Measurements from ENCODE around the gene GABRE. TPM values are rescaled to one million over a fixed set of nuclear protein-coding genes. Genes with fewer than 3 reads are reported as not detected.

Gene GABRE, protein sequence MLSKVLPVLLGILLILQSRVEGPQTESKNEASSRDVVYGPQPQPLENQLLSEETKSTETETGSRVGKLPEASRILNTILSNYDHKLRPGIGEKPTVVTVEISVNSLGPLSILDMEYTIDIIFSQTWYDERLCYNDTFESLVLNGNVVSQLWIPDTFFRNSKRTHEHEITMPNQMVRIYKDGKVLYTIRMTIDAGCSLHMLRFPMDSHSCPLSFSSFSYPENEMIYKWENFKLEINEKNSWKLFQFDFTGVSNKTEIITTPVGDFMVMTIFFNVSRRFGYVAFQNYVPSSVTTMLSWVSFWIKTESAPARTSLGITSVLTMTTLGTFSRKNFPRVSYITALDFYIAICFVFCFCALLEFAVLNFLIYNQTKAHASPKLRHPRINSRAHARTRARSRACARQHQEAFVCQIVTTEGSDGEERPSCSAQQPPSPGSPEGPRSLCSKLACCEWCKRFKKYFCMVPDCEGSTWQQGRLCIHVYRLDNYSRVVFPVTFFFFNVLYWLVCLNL
- total RNA-seq = 10 to 100 TPM in 3 of 6 donors, 1 to 10 TPM in 3; 4.2 to 15.1 (median 10.8) TPM
- polyA plus RNA-seq = 10 to 100 TPM; 29.2 to 51.4 TPM

DNA sequence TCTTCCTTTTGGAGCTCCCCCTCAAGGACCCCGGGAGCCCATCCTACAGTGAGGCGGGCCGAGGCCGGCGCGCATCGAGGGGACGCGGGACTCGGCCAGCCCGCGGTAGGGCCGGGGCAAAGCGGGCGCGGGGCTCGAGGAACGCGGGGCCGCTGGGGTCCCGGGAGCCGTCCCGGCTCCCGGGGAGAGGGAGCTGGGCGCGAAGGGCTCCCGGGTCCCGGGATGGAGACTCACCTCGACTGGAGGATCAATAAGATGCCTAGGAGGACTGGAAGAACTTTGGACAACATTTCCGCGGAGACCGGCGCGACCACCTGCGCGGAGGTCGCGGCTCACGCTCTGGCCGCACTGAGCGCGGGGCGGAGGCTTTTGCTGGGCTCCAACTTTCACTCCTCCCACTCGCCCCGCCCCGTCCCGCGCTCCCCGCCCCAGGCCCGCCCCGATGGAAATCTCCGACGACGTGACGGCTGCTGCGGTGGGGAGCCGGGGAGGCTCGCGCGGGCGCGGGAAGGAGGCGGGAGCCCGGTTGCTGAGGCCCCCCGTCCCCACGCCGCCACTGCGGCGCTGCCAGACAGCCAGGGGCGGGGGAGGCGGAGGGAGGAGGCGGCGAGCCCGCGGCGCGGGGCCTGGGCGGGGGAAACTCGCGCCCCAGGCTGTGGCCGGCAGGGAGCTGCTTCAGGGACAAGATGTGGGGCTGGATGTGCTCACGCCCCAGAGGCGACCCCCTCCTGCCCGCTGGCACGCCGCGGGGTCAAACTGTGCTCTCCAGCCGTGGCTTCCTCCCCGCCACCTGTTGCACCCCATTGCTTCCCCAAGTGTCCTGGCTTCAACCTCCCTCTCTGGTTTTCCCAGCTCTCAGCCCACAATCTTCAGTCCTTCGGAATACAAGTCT, at the start of gene GABRE:
Gene GABRE, minus strand, starts transcription at position 341 of the 892 bp plus-strand sequence. Its CDS starts 51 bp downstream, at position 290.
- intact Hi-C loops (cut with DNase I) = no loop called here
- Histone ChIP-seq H3K27ac (peak within 1 kb of the TSS in 3 of 4 donors; percentile 23 to 59 (median 53)), H3K9me3 (no peaks in the 10 kb centered on the region), H3K4me3 (peak within 1 kb of the TSS in 3 of 4 donors; percentile 23 to 52 (median 38)), H3K27me3 (no peaks in the 10 kb centered on the region), H3K36me3 (no peaks in the 10 kb centered on the region), H3K4me1 (no peaks in the 10 kb centered on the region)
- DNase-seq = peak; percentile 34 to 79 (median 53)
- ATAC-seq = peak; percentile 77 to 89 (median 88)
- FAIRE-seq = no peak
- 3 to 19% methylated on average over 66 to 90 of the region's 90 CpGs for WGBS, 2 donors
- TF ChIP-seq, protein P1, sequence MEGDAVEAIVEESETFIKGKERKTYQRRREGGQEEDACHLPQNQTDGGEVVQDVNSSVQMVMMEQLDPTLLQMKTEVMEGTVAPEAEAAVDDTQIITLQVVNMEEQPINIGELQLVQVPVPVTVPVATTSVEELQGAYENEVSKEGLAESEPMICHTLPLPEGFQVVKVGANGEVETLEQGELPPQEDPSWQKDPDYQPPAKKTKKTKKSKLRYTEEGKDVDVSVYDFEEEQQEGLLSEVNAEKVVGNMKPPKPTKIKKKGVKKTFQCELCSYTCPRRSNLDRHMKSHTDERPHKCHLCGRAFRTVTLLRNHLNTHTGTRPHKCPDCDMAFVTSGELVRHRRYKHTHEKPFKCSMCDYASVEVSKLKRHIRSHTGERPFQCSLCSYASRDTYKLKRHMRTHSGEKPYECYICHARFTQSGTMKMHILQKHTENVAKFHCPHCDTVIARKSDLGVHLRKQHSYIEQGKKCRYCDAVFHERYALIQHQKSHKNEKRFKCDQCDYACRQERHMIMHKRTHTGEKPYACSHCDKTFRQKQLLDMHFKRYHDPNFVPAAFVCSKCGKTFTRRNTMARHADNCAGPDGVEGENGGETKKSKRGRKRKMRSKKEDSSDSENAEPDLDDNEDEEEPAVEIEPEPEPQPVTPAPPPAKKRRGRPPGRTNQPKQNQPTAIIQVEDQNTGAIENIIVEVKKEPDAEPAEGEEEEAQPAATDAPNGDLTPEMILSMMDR (IDR thresholded peaks at IDR 0.05) = no peak

DNA sequence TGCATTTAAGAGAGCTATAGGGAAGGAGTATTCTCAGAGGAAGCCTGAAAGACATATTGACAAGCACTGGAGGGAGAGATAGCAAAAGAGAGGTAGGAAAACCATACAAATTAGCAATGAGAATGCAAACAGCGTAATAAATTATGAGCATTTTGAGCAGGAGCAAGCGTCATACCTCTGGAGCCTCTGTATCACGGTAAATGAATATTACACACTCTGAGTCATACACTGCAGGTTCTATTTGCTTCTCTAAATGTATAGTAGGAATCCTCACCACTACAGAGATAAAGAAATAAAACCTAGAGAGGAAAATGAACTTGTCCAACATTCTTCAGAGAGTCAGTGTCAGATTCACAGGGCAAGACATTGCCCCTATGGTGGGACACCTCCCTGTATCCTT, 46.4 kb upstream of the GABRE start:
- 79 to 93% methylated on average over 3 of the region's 3 CpGs for WGBS, 2 donors
- Histone ChIP-seq H3K9me3 (no peaks in the 10 kb centered on the region), H3K4me1 (no peaks in the 10 kb centered on the region), H3K4me3 (no peak overlapping the region), H3K27ac (no peak overlapping the region), H3K27me3 (peaks cover 0 to 11% (median 0%) of the 10 kb centered on the region in 4 donors), H3K36me3 (no peaks in the 10 kb centered on the region)
- TF ChIP-seq, protein P1 (IDR thresholded peaks at IDR 0.05) = no peak
- DNase-seq (no peak), ATAC-seq (no peak), FAIRE-seq (no peak)
- intact Hi-C loops (cut with DNase I) = no loop called here

DNA sequence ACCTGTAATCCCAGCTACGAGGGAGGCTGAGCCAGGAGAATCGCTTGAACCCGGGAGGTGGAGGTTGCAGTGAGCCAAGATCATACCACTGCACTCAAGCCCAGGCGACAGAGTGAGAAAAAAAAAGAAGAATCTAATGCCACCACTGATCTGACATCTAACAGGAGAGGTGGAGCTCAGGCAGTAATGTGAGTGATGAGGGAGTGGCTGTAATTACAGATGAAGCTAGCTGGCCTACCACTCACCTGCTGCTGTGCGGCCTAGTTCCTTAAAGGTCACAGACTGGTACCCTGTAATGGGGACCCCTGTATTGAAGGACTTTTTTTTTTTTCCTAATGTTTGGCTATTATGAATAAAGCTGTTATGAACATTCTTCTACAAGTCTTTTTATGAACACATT, 25.3 kb upstream of the GABRE start:
- TF ChIP-seq, protein P1 (IDR thresholded peaks at IDR 0.05) = no peak
- H3K9me3 ChIP-seq = no peaks in the 10 kb centered on the region
- H3K27me3 ChIP-seq = peaks cover 0 to 9% (median 1%) of the 10 kb centered on the region in 4 donors
- H3K36me3 ChIP-seq = no peaks in the 10 kb centered on the region
- no peak for DNase-seq
- intact Hi-C loops (cut with DNase I) = no loop called here
- ATAC-seq = no peak
- no peaks in the 10 kb centered on the region for H3K4me1 ChIP-seq
- H3K4me3 ChIP-seq = no peak overlapping the region
- no peak overlapping the region for H3K27ac ChIP-seq
- WGBS, 2 donors = 62 to 77% methylated on average over 5 of the region's 5 CpGs
- FAIRE-seq = no peak

DNA sequence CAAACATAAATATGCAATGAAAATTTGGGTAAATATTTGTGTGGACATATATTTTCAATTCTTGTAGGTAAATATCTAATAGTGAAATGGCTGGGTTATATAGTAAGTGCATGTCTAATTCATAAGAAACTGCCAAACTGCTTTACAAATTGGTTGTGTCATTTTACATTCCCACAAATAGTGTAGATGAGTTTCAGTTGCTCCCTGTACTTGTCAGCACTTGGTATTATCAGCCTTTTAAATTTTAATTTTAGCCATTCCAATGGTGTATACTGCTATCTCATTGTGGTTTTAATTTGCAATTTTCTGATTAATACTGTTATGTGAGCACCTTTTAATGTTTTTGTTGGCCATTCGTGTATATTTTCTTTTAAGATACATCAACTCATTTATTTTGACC, 23.1 kb upstream of the GABRE start:
- Histone ChIP-seq H3K4me3 (no peak overlapping the region), H3K4me1 (no peaks in the 10 kb centered on the region), H3K27me3 (peaks cover 0 to 9% (median 3%) of the 10 kb centered on the region in 4 donors), H3K9me3 (no peaks in the 10 kb centered on the region), H3K27ac (no peak overlapping the region), H3K36me3 (no peaks in the 10 kb centered on the region)
- ATAC-seq (no peak), FAIRE-seq (no peak), DNase-seq (no peak)
- 83 to 97% methylated on average over 1 of the region's 1 CpG for WGBS, 2 donors
- intact Hi-C loops (cut with DNase I) = no loop called here
- TF ChIP-seq, protein P1 (IDR thresholded peaks at IDR 0.05) = no peak

Measured in pancreas (tissue), 10 donors.